A549 (cell line): Measurements from ENCODE around the gene TNRC6C. TPM values are rescaled to one million over a fixed set of nuclear protein-coding genes. Genes with fewer than 3 reads are reported as not detected.

Source experiments
- ATAC-seq, 2 experiments: fragments of 200-7000 bp in 1 of 2; fragments of >200 bp in 1 of 2; cut with Nextera tagmentation in 1 of 2; cut with Tn5 transposase in 1 of 2; 3 replicates each; pipeline versions ENCODE4 v1.8.0 to v1.9.1; 2018 to 2020; ENCODE audit warnings: mild to moderate bottlenecking in 1 of 2, moderate library complexity in 1 of 2
- CTCF ChIA-PET: fragments of 300-600 bp; sonication (Branson Sonifier 250); formaldehyde crosslinking; extraction: SDS; loops from one replicate; lab custom pipeline; 2021; ENCODE audit warnings: antibody characterized with exemption, inconsistent platforms; lab: Yijun Ruan, JAX
- POLR2A ChIA-PET: fragments of 350-600 bp; formaldehyde crosslinking; extraction: SDS; loops from one replicate; lab custom pipeline; 2021; ENCODE audit warnings: antibody characterized with exemption, inconsistent platforms; lab: Yijun Ruan, JAX
- DNase-seq, 2 experiments: peaks; one replicate each; pipeline versions ENCODE4 v3.0.0 to v3.0.0-alpha.2; 2011 to 2016; ENCODE audit warnings: low read depth in 1 of 2, low spot score in 1 of 2
- FAIRE-seq: peaks from 2 replicates; lab custom pipeline; 2011; peaks lifted over from hg19 to GRCh38; lab: Jason Lieb, UNC
- H3K27ac ChIP-seq, 2 experiments: fragments of >200 bp; sonication (Bioruptor Twin); formaldehyde crosslinking; 3 replicates each; pipeline ENCODE4 v1.5.1; 2016 to 2017
- H3K4me1 ChIP-seq: fragments of >200 bp; sonication (Bioruptor Twin); formaldehyde crosslinking; 3 replicates; pipeline ENCODE4 v1.6.1; 2016
- H3K4me2 ChIP-seq: fragments of >200 bp; sonication (Bioruptor Twin); formaldehyde crosslinking; 3 replicates; pipeline ENCODE4 v1.6.1; 2016
- H3K4me3 ChIP-seq: fragments of >200 bp; sonication (Bioruptor Twin); formaldehyde crosslinking; 3 replicates; pipeline ENCODE4 v1.5.1; 2016
- H3K9me3 ChIP-seq: fragments of >200 bp; sonication (Bioruptor Twin); formaldehyde crosslinking; 3 replicates; pipeline ENCODE4 v1.6.1; 2016
- CHD2 ChIP-seq: fragments of 150-350 bp; IDR thresholded peaks from 2 replicates; pipeline ENCODE4 v1.6.1; 2014; ENCODE audit warnings: low read length; ENCODE audit not compliant: partially characterized antibody
- CHD4 ChIP-seq: fragments of 200-600 bp; sonication (generic); IDR thresholded peaks from 2 replicates; pipeline ENCODE4 v1.6.1; 2016; ENCODE audit warnings: antibody characterized with exemption, mild to moderate bottlenecking, borderline replicate concordance
- EHF ChIP-seq: fragments of 250-450 bp; sonication (Bioruptor Pico); IDR thresholded peaks from 2 replicates; pipeline ENCODE4 v1.5.0; 2020; ENCODE audit warnings: mild to moderate bottlenecking
- EHMT2 ChIP-seq: fragments of 200-600 bp; sonication (generic); IDR thresholded peaks from 2 replicates; pipeline ENCODE4 v1.6.1; 2016; ENCODE audit warnings: antibody characterized with exemption, low read depth, mild to moderate bottlenecking, moderate library complexity
- EP300 ChIP-seq, 2 experiments: fragments of >200 bp; sonication (Bioruptor Twin); formaldehyde crosslinking; IDR thresholded peaks; 2 replicates in 1 of 2; 3 replicates in 1 of 2; pipeline ENCODE4 v1.6.1; 2016 to 2017
- FOSL2 ChIP-seq, 2 experiments: fragments of 450-650 bp in 1 of 2; fragments of >200 bp in 1 of 2; sonication (Bioruptor Twin) in 1 of 2; formaldehyde crosslinking; IDR thresholded peaks; 2 replicates each; pipeline versions ENCODE4 v1.5.0 to v1.6.1; 2016 to 2020; ENCODE audit warnings: mild to moderate bottlenecking in 1 of 2, moderate library complexity in 1 of 2
- HDAC2 ChIP-seq: fragments of 200-600 bp; sonication (generic); IDR thresholded peaks from 2 replicates; pipeline ENCODE4 v1.6.1; 2016
- HEYL ChIP-seq: fragments of 250-450 bp; sonication (Bioruptor Pico); IDR thresholded peaks from 2 replicates; pipeline ENCODE4 v1.8.0; 2021; ENCODE audit warnings: mild to moderate bottlenecking, moderate library complexity
- HOXB13 ChIP-seq: fragments of 250-450 bp; sonication (Bioruptor Pico); IDR thresholded peaks from 2 replicates; pipeline ENCODE4 v1.5.0; 2020; ENCODE audit warnings: low read depth, mild to moderate bottlenecking, moderate library complexity
- KDM1A ChIP-seq: fragments of 200-600 bp; sonication (generic); IDR thresholded peaks from 2 replicates; pipeline ENCODE4 v1.6.1; 2016; ENCODE audit warnings: low read depth, mild to moderate bottlenecking
- MYC ChIP-seq: IDR thresholded peaks from 2 replicates; pipeline ENCODE4 v1.6.1; 2012; ENCODE audit warnings: mild to moderate bottlenecking, inconsistent platforms, low read length, improper control_type of control experiment, borderline replicate concordance
- NFE2L2 ChIP-seq: fragments of 150-350 bp; conservative IDR thresholded peaks from 2 replicates; pipeline ENCODE4 v1.6.1; 2014; ENCODE audit warnings: low read length
- POLR2AphosphoS2 ChIP-seq: conservative IDR thresholded peaks from 2 replicates; pipeline ENCODE4 v1.6.1; 2012; ENCODE audit warnings: low read length, improper control_type of control experiment, inconsistent platforms
- RARB ChIP-seq: fragments of 250-450 bp; sonication (Bioruptor Pico); IDR thresholded peaks from 2 replicates; pipeline ENCODE4 v1.8.0; 2021; ENCODE audit warnings: mild to moderate bottlenecking, moderate library complexity
- RCOR1 ChIP-seq: fragments of 150-350 bp; IDR thresholded peaks from 2 replicates; pipeline ENCODE4 v1.6.1; 2014; ENCODE audit warnings: antibody characterized with exemption, low read length, low read depth
- RFX5 ChIP-seq: fragments of 450-650 bp; IDR thresholded peaks from 2 replicates; pipeline ENCODE4 v1.7.1; 2014; ENCODE audit warnings: antibody characterized with exemption, mild to moderate bottlenecking, moderate library complexity
- RNF2 ChIP-seq: fragments of 200-600 bp; sonication (generic); IDR thresholded peaks from 2 replicates; pipeline ENCODE4 v1.6.1; 2016; ENCODE audit warnings: low read depth, mild to moderate bottlenecking, antibody characterized with exemption, moderate library complexity, borderline replicate concordance
- TFCP2L1 ChIP-seq: fragments of 250-450 bp; sonication (Bioruptor Pico); IDR thresholded peaks from 2 replicates; pipeline ENCODE4 v1.5.0; 2021; ENCODE audit warnings: mild to moderate bottlenecking
- ZC3H11A ChIP-seq: fragments of 450-650 bp; IDR thresholded peaks from 2 replicates; pipeline ENCODE4 v1.6.1; 2014; ENCODE audit warnings: antibody characterized with exemption, mild to moderate bottlenecking
- ZFP36 ChIP-seq: fragments of 450-650 bp; IDR thresholded peaks from 2 replicates; pipeline ENCODE4 v1.6.1; 2014; ENCODE audit warnings: borderline replicate concordance; ENCODE audit not compliant: partially characterized antibody
- ZNF302 ChIP-seq: fragments of 250-450 bp; sonication (Bioruptor Pico); IDR thresholded peaks from 2 replicates; pipeline ENCODE4 v1.9.0; 2021; ENCODE audit warnings: inconsistent platforms, mild to moderate bottlenecking, moderate library complexity
- WGBS: methylation state at CpG from one replicate; pipeline ENCODE4 v1.1.6; 2017; ENCODE audit errors: missing lambda C conversion rate; 5-methylcytosine and 5-hydroxymethylcytosine counted together
- polyA plus RNA-seq, 4 experiments: library from polyadenylated mRNA; depleted of rRNA in 3 of 4; stranded (reverse); fragments of >200 nt; fragmentation: RNase III in 1 of 4; extraction: RNeasy Plus Mini Kit Qiagen cat#74134 plus additional on column Dnase treatment in 1 of 4; gene quantifications; 2 replicates in 3 of 4; 3 replicates in 1 of 4; pipeline ENCODE4 v1.2.3, GENCODE V29; 2011 to 2017
- TF ChIP-seq, protein P1 (sequence below): IDR thresholded peaks from 2 replicates; pipeline ENCODE4 v1.6.1; 2012
- TF ChIP-seq, protein P2 (sequence below): fragments of 150-350 bp; IDR thresholded peaks from 2 replicates; pipeline ENCODE4 v1.6.1; 2014; ENCODE audit warnings: low read depth, mild to moderate bottlenecking, low read length
- TF ChIP-seq, protein P3 (sequence below): IDR thresholded peaks from 2 replicates; pipeline ENCODE4 v1.6.1; 2012; ENCODE audit warnings: low read depth, borderline replicate concordance
- TF ChIP-seq, protein P4 (sequence below): fragments of 450-650 bp; IDR thresholded peaks from 2 replicates; pipeline ENCODE4 v1.6.1; 2014; ENCODE audit warnings: antibody characterized with exemption

TNRC6C gene
- polyA plus RNA-seq, 2 of the 4 experiments (the other 2 are of a cell fraction) = 1.3 to 1.9 TPM

DNA sequence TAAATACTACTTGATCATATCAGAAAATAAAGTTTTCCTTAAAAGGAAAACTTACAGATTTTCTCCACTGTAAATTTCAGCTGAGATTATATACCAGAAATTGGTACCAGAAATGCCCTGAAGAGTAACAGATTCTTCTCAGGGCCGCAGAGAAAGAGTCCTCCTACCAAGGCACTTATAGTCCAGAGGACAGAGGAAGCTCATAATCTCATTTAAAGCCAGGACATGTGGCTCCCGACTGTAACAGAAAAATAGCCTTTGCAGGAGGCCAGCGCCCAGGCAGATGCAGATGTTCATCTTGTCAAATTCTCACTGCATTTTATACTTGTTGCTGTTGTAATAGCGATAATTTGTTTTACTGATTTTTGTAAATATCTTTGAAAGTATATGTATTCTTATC lies 43.7 kb downstream of the TNRC6C start:
- no peak for DNase-seq
- no peak for FAIRE-seq
- CTCF ChIA-PET = interaction anchor here (0.6 to 5.7 kb wide), 4 partner anchors 14 to 459 kb away, joined by 3 to 72 read pairs (median 4); no protein-coding TSS in a partner anchor
- WGBS = 60% methylated on average over 4 of the region's 4 CpGs
- POLR2A ChIA-PET = no interaction called here
- Histone ChIP-seq H3K9me3 (no peaks in the 10 kb centered on the region), H3K27ac (no peak overlapping the region), H3K4me2 (no peak overlapping the region), H3K4me1 (no peaks in the 10 kb centered on the region), H3K4me3 (no peak overlapping the region)
- TF ChIP-seq TFCP2L1 (CRISPR knock-in tag) = no peak
- no peak for TF ChIP-seq HOXB13 (CRISPR knock-in tag)
- TF ChIP-seq HDAC2 = no peak
- no peak for TF ChIP-seq FOSL2 (IDR thresholded peaks at IDR 0.05)
- TF ChIP-seq FOSL2 (CRISPR knock-in tag; IDR thresholded peaks at IDR 0.05) = no peak
- no peak for TF ChIP-seq RFX5
- no peak for TF ChIP-seq POLR2AphosphoS2
- TF ChIP-seq MYC = no peak
- TF ChIP-seq, protein P1, sequence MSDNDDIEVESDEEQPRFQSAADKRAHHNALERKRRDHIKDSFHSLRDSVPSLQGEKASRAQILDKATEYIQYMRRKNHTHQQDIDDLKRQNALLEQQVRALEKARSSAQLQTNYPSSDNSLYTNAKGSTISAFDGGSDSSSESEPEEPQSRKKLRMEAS = no peak
- ATAC-seq = no peak

DNA sequence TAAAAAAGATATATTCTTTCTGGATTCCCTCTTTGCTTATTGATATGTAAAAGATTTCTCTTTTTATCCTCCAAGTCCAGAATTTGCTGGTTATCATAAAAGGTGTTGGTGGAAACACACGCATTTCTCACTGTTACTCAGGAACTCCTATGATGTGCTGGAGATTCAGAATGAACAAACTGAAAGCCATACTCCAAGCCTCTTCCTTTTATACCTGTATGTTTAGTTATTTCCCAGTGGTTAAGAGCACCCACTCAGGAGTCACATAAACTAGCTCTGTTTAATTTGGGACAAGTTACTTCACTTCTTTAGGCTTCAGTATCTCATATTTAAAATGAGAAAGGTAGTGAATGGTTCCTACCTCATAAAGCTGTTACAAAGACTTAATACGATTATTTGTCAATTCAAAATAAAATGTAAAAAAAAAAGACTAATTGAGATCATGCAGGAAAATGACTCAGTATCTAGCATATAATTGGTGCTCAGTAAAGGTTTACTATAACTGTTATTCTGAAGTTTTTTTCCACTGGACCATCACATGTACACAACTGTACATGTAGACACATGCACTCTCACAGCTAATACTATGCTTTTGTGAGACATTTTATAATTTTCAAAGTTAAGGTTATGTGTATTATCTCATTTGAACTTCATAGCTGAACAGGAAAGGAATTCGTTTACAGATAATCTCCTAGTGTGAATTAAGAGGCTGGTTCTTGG lies 47.1 kb downstream of the TNRC6C start:
- CTCF ChIA-PET = interaction anchor here (1.2 to 5.7 kb wide), 3 partner anchors 10 to 674 kb away, joined by 3 to 72 read pairs (median 15); no protein-coding TSS in a partner anchor
- FAIRE-seq = peak; percentile 23
- WGBS = 28% methylated on average over 3 of the region's 3 CpGs

DNA sequence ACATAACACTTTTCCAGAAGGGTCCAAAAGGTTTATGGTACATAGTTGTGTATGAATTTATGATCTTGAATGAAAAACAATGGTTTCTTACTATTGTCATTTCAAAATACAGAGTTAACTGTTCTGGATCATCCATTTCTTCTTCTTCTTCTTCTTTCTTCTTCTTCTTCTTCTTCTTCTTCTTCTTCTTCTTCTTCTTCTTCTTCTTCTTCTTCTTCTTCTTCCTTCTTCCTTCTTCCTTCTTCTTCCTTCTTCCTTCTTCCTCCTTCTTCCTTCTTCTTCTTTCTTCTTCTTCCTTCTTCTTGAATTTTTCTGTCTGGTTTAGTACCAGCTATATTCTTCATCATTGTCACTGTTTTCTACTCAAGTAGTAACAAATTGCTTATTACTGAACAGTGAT lies 47.8 kb downstream of the TNRC6C start:
- Histone ChIP-seq H3K9me3 (no peaks in the 10 kb centered on the region), H3K27ac (no peak overlapping the region), H3K4me3 (no peak overlapping the region), H3K4me2 (no peak overlapping the region), H3K4me1 (no peaks in the 10 kb centered on the region)
- no peak for FAIRE-seq
- no peak for TF ChIP-seq CHD2
- ChIA-PET POLR2A (interaction anchor here (1.4 kb wide), 1 partner anchor 48 kb away, joined by 9 read pairs; the partner anchor contains the start of gene TNRC6C), CTCF (interaction anchor here (0.6 to 5.7 kb wide), 5 partner anchors 9 to 1008 kb away, joined by 3 to 72 read pairs (median 4); no protein-coding TSS in a partner anchor)
- no peak for DNase-seq
- ATAC-seq = no peak

More for the DNA sequence above, 47.1 kb downstream of the TNRC6C start:
- ATAC-seq (no peak), DNase-seq (no peak)
- H3K27ac ChIP-seq = no peak overlapping the region
- H3K4me2 ChIP-seq = no peak overlapping the region
- H3K9me3 ChIP-seq = no peaks in the 10 kb centered on the region
- POLR2A ChIA-PET = interaction anchor here (0.6 to 1.4 kb wide), 2 partner anchors 47 kb away, joined by 4 to 9 read pairs; partner anchors contain the start of gene TNRC6C
- no peak overlapping the region for H3K4me3 ChIP-seq
- TF ChIP-seq CHD2 = no peak
- TF ChIP-seq, protein P2, sequence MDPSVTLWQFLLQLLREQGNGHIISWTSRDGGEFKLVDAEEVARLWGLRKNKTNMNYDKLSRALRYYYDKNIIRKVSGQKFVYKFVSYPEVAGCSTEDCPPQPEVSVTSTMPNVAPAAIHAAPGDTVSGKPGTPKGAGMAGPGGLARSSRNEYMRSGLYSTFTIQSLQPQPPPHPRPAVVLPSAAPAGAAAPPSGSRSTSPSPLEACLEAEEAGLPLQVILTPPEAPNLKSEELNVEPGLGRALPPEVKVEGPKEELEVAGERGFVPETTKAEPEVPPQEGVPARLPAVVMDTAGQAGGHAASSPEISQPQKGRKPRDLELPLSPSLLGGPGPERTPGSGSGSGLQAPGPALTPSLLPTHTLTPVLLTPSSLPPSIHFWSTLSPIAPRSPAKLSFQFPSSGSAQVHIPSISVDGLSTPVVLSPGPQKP = no peak
- TF ChIP-seq CHD4 = no peak
- TF ChIP-seq KDM1A = no peak
- TF ChIP-seq, protein P3, sequence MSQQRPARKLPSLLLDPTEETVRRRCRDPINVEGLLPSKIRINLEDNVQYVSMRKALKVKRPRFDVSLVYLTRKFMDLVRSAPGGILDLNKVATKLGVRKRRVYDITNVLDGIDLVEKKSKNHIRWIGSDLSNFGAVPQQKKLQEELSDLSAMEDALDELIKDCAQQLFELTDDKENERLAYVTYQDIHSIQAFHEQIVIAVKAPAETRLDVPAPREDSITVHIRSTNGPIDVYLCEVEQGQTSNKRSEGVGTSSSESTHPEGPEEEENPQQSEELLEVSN = no peak
- no peak for TF ChIP-seq ZFP36
- no peak for TF ChIP-seq EHF (CRISPR knock-in tag)
- TF ChIP-seq EP300 (IDR thresholded peaks at IDR 0.05) = no peak
- TF ChIP-seq RARB (CRISPR knock-in tag) = no peak
- TF ChIP-seq NFE2L2 = no peak
- TF ChIP-seq EHMT2 = no peak
- no peak for TF ChIP-seq RNF2
- no peak for TF ChIP-seq RCOR1
- no peak for TF ChIP-seq ZNF302 (CRISPR knock-in tag)
- TF ChIP-seq, protein P4, sequence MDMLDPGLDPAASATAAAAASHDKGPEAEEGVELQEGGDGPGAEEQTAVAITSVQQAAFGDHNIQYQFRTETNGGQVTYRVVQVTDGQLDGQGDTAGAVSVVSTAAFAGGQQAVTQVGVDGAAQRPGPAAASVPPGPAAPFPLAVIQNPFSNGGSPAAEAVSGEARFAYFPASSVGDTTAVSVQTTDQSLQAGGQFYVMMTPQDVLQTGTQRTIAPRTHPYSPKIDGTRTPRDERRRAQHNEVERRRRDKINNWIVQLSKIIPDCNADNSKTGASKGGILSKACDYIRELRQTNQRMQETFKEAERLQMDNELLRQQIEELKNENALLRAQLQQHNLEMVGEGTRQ = no peak
- no peak for TF ChIP-seq HEYL (CRISPR knock-in tag)
- TF ChIP-seq HDAC2 = no peak
- TF ChIP-seq, protein P1 = no peak
- TF ChIP-seq ZC3H11A = no peak
- no peaks in the 10 kb centered on the region for H3K4me1 ChIP-seq
